ENCODE results near the gene ARMH2.
"Not testable (repeated sequence)": the region's sequence is repeated elsewhere in the genome, so short reads cannot be mapped to it uniquely, and the experiment has no call there.

Gene ARMH2

DNA sequence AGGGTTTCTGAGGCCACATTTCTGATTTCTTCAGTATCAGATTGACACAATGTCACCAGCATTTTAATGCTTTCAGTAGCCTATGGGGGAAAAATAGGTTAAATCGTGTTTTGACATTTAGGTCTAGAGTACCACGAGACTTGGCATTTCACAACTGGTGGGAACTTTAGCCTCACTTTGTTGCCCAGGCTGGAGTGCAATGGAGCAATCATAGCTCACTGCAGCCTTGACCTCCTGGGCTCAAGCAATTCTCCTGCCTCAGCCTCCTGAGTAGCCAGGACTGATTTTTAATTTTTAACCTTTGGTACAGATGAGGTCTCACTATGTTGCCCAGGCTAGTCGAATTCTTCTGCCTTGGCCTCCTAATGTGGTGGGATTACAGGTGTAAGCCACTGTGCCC, 11.0 kb upstream of the ARMH2 start:
- no peak for DNase-seq

DNA sequence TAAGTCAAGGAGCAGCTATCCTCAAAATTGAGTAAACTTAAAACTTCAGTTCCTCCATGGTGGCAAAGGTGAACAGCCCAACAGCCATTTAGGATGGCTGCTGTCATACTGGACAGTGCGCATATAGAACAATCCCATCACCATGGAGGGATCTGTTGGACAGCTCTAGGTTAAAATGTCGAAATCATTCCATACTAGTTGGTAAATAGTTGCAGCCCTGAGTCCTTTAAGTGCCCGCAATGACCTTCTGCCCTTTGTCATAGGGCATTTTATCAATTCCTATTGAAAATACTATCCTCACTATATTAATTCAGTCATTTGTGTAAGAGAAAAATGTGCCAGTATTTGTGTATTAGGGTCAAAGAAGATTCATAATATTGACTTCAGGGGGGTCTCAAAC, 8.9 kb upstream of the ARMH2 start:
- DNase-seq = no peak

DNA sequence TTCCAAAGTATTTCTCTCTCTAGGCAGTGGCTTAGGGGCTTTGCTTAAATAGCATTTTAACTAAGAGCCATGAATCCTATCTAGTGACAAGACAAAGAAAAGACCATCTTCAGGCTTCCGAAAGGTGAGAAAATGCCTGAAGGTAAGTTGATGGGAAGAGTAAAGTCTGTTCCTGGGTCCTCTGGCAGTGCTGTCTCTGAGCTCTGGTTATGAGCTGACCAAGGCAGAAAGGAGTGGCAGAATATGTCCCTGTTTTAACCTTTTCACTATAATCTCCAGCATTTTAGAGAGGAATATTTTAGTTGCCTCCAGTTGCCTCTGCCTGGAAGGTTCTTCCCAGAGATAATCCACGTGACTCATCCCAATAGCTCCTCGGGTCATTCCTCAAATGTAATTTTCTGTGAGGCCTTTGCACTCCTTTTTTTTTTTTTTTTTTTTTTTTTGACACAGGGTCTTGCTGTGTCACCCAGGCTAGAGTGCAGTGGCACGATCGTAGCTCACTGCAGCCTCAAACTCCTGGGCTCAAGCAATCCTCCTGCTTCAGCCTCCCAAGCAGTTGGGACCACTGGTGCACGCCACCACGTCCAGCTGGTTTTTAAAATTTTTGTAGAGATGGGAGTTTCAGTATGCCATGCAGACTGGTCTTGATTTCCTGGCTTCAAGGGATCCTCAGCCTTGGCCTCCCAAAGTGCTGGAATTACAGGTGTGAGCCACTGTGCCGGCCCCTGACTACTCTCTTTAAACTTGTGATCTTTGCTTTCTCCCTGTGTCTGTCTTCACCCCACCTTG, 3.7 kb upstream of the ARMH2 start:
- DNase-seq = no peak

DNA sequence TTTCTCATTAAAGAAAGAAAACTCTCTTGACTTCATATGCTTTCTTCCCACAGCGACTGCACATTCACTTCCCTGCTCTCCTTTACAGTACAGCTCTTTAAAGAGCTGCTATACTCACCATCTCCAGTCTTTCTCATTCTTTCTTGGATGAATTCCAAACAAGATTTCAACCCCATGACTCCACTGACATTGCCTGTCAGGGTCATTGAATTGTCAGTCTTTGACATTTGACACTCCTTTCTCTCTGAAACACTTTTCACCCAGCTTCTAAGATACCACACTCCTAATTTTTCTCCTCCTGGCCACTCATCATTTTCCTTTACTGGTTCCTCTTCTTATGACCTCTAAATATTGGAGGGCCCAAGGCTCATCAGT, 811 bp upstream of the ARMH2 start:
- no peak for DNase-seq

DNA sequence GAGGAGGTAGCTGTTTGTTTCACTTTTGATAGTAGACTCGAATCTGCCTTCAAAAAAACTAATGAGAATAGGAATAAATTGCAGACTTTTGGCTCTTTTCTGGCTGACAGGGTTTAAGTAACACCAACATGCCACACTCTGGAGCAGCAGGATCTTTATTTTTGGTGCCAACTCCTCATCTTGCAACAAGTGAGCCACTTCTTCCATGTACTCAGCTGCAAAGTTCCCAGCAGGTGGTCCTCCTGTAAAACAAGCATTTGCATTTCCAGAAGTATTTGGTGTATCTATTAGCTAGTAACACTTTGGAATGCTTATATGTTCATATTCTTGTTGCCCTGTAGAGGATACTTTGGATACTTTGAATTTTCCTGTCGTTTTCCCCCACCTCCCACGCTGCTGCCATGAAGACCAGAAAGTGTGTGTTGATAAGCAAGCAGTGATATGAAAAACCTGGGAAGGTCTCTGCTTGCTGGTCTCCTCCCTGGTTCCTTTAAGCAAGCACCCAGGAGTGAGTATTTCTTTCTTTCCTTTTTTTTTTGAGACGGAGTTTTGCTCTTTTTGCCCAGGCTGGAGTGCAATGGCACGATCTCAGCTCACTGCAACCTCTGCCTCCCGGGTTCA, 1.0 kb downstream of the ARMH2 start:
- DNase-seq = no peak

DNA sequence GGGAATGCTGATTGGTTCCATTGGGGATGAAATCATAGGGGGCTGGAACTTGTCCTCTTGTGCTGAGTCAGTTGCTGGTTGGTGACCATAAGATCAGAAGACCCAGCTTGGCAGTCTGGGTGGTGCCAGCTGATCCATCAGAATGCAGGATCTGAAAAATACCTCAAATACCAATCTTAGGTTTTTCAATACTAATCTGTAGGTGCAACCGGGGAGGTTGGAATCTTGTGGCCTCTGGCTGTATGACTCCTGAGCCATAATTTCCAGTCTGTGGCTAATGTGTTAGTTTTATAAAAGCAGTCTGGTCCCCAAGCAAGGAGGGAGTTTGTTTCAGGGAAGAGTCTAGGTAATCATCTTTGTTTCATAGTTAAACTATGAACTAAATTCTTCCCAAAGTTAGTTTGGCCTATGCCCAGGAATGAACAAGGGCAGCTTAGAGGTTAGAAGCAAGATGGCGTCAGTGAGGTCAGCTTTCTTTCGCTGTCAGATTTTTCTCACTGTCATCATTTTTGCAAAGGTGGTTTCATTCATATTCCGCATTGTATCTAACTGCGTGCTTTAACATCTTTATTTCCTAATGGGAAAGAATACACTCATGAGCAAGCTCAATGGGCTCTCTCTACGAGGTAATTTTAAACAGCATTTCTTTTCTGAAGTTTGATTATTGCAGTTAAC, 2.0 kb downstream of the ARMH2 start:
- no peak for DNase-seq

DNA sequence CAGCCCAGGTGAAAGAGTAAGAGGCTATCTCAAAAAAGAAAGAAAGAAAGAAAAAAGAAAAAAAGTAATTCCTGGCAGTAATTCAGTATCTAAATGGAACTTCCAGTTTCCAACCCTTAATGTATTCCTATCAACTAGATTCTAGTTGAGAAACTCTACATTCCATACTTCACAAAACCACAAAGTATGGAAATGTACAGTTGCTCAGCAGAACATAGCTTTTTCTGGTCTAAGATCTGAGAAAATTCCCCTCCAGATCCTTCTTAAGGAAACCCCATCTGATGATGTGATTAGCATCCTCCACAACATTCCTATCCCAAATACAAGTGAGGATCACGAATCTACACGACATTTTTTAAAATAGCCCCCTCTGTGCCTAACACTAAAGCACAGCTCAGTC, 3.6 kb downstream of the ARMH2 start:
- no peak for DNase-seq

DNA sequence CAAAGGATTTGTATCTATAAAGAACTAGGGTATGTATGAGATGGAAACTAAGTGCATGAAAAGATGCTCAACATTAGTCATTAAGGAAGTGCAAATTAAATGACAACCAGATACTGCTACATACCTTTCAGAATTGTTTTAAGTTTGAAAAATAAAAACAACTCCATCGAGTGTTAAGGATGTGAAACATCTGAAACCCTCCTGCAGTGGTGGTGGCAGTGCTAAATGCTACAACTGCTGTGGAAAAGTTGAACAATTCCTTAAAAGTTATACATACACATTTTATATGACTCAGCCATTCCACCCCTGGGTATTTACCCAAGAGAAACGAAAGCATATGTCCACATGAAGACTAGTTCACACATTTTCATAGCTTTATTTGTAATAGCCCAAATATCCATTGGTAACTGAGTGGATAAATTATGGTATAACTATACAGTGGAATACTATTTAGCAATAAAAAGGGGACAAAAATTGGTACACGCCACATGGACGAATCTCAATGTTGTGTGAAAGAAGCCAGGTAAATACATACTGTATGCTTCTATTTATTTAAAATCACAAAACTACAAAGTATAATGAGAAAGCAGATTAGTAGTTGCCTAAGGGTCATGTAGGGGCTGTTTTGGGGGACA, 10.6 kb downstream of the ARMH2 start:
- no peak for DNase-seq

DNA sequence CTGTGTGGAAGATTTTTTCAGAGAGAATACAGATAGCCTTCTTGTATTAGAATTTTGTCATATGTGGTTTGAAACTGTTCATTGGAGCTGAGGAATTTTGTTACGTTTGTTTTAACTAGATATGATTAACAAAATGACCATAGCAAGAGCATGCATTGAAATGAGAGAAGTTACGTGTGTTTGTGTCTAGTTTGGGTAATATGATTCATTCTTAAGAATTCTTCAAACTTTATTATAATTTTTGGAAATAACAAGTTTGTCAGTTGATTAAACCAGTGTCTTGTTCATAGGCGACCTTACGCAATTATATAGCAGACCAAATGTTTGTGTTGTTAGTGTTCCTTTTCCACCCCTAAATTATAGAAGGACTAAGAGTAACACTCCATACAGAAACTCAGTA, 18.5 kb downstream of the ARMH2 start:
- DNase-seq = no peak

DNA sequence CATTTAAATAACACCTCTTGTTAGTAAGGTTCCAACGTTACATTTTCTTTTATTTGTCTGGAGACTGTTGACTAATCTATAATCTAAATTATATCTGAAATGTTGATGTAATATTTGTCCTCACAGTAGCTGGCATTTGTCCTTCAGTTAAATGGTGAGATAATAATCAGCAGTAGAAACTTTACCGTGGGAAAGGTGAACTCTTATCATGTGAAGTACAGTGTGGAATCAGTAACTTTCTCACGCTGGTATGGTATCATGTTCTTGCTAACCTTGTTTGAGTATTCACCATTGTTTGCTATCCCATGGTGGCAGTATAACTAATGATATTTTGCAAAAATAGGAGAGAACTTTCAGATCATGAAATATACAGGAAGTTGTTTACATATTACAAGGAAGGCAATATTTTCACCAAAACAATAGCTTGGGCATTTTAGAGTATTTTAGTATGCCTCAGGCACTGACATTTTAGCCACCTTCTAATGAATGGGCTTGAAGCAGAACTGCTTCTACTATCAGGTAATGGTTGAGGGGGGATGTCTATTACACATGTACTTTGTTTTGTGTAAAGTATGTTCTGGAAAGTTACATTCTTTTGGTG, 19.2 kb downstream of the ARMH2 start:
- DNase-seq = no peak

DNA sequence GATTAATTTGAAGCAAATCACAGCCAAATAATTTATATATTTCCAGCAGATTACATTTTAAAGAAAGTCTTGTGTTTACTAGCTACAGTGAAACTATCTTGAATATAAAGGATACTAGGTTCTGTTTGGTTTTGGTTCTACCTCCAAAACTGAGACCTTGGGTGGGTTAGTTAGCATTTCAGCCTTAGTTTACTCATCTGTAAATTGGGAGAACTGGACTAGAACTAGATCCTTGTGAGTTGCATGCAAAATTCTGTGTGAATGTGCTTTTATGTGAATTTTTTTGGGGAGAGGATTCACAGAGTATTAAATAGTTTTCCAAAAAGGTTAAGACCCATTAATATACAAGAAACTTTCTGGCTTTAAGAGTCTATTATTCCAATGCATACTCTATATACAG, 19.8 kb downstream of the ARMH2 start:
- DNase-seq = no peak

DNA sequence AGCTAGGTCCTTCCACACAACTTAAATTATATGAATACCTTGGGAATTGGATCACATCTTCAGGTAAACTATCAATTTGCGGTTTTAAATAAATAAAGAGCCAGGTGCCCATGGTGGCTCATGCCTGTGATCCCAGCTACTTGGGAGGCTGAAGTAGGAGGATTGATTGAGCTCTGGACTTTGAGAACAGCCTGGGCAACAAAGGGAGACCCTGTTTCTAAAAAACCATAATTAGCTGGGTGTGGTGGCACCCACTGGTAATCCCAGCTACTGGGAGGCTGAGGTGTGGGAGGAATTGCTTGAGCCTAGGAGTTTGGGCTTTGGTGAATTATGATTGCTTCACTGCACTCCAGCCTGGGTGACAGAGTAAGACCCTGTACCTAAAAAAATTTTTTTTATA, 20.6 kb downstream of the ARMH2 start:
- DNase-seq = no peak

DNA sequence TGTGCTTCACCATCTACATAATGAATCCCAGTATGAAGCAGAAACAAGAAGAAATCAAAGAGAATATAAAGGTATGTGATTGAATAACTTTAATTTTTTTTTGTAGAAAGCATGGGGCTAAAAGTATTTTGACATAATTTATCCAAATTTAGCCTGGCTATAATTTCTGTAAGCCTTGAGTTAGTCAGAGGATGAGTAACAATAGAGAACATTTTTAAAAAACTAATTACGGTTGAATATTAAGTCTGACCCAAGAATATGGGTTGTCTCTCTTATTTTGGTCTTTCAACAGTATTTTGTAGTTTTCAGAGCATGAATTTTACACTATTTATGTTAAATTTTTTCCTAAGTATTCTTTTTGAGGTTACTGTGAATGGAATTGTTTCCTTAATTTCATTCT, 21.5 kb downstream of the ARMH2 start:
- DNase-seq = no peak

DNA sequence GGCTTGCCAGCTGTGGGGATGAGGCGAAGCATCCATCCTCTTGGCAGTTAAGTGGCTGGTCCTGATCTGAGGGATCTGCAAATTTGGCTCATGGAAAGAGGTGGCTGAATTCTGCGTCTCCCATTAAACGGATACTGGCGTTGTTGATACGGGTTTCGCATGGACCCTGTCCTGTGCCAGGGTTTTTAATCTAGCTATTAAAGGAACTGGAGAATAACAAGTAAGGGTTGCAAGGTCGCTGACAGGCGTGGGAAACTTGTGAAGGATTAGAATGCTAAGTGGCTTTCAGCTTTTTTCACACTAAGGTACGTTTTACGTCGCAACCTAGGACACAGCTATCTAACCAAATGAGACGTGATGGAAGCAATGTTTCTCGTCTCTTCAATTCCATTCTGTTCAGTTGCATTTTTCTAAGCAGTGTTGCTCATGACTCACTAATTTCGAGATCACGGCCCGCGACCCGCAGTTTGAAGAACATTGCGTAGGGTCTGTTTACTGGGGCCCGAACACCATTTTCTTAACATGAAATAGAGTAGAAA, 23.1 kb downstream of the ARMH2 start:
- DNase-seq = no peak

DNA sequence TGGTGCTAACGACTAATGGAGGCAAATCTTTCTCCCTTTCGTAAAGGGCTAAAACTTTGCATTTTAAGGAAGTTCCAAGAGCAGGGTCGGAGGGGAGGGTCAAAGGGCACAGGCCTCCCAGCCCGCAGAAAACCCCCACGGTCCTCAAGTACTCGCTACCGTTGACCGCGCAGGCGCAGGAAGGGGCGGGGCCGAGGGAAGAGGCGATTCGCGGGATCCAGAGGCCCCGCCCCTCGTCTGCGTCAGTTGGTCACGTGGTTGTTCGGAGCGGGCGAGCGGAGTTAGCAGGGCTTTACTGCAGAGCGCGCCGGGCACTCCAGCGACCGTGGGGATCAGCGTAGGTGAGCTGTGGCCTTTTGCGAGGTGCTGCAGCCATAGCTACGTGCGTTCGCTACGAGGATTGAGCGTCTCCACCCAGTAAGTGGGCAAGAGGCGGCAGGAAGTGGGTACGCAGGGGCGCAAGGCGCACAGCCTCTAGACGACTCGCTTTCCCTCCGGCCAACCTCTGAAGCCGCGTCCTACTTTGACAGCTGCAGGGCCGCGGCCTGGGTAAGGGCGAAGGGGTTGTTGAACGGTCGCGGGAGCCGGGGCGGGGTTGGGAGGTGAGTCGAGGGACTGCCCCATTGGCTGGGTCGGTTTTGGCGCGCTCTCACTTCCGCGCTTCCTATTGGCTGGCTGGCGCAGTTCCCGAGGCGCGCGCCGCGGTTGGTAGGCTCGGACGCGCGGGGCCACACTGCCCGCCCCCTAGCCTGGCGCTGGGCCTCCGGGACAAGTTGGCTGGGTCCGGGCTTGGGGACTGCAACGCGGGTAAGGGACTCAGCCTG, 23.8 kb downstream of the ARMH2 start, which contains the start of gene GMNN:
GMNN (plus strand) TSS at position 242 of the 824 bp plus-strand sequence. CDS start 2,310 bp downstream, outside the sequence.
- DNase-seq = peak; percentile 61 to 83

DNA sequence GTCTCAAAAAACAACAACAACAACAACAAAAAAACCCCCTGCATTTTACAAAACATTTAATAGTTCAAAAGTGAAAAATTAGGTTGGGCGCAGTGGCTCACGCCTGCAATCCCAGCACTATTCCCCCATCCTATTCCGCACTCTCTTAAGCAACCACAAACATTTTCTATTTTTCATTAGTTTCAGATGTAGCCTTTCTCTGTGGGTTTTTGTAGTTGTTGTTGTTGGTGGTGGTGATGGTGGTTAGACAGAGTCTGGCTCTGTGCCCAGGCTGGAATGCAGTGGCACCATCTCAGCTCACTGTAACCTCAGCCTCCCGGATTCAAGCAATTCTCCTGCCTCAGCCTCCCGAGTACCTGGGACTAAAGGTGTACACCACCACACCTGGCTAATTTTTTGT, 30.4 kb downstream of the ARMH2 start:
- DNase-seq = no peak

DNA sequence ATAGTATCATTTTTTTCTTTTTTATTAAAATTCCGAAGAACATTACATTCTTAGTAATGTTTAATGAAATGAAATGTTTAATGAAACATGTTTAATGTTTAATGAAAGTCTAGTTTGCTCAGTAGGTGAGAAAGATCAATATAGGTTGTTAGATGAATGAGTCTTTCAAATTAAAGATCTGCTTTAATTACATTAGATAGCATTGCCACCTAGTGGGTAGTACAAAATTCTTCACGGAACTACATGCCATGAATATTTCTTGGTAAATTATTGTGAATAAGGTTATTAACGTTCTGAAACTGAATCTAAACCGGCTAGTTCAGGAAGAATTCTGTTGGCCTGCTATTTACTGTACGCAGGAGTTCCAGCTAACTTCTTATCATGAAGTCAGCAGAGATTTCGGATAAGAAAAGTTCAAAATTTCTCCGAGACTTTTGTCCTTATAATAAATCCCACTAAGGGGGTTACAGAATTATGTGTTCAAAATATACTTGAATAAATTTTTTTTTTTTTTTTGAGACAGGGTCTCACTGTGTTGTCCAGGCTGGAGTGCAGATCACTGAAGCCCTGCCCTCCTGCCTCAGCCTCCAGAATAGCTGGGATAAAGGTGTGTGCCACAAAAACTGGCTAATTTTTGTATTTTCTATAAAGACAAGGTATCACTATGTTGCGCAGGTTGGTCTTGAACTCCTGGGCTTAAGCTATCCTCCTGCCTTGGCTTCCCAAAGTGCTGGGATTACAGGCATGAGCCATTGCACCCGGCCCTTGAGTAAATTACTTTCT, 31.8 kb downstream of the ARMH2 start:
- DNase-seq = no peak

DNA sequence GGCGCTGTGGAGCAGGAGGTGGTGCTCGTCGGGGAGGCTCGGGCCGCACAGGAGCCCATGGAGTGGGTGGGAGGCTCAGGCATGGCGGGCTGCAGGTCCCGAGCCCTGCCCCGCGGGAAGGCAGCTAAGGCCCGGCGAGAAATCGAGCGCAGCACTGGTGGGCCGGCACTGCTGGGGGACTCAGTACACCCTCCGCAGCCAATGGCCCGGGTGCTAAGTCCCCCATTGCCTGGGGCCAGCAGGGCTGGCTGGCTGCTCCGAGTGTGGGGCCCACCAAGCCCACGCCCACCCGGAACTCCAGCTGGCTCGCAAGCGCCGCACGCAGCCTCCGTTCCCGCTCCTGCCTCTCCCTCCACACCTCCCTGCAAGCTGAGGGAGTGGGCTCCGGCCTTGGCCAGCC, 32.7 kb downstream of the ARMH2 start:
- DNase-seq = not testable (repeated sequence)

DNA sequence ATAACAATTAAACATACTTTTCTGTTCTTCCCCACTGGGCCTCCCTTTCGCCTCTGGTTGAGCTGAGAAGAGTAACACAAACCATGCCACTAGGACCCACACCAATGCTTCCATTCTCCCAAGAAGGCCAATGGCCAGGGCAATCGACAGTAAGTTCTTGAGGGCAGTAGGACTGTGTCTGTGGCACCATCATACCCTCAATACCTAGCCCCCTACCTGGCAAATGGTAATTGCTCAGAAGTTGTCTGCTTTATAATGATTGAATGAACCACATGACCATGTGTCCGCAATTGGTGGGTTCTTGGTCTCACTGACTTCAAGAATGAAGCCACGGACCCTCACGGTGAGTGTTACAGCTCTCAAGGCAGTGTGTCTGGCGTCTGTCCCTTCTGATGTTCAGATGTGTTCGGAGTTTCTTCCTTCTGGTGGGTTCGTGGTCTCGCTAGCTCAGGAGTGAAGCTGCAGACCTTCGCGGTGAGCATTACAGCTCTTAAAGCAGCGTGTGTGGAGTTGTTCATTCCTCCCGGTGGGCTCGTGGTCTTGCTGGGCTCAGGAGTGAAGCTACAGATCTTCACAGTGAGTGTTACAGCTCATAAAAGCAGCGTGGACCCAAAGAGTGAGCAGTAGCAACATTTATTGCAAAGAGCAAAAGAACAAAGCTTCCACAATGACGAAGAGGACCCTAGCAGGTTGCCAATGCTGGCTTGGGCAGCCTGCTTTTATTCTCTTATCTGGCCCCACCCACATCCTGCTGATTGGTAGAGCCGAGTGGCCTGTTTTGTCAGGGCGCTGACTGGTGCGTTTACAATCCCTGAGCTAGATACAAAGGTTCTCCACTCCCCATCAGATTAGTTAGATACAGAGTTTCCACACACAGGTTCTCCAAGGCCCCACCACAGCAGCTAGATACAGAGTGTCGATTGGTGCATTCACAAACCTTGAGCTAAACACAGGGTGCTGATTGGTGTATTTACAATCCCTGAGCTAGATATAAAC, 33.6 kb downstream of the ARMH2 start:
- not testable (repeated sequence) for DNase-seq

DNA sequence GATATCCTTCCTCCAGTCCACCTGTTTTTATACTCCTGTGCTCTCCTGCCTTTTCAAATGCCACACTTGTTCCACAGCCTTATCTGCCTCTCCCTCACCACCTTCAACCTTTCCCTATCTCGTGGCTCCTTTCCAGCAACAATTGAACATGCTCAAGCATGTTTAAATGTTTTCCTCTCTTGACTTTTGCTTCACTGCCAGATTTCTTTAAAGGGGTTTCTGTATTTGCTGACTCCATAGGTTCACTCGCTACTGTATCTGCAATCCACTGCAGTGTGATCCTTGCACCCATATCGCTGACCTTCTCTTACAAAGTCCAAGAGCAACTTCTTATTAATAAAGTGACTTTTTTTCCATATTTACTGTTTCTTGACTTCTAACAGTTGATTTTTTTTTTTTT, 35.1 kb downstream of the ARMH2 start:
- DNase-seq = no peak

Measured in cerebellar nuclear complex (tissue), 1 donor.